ENCODE data around the gene KRT37. TPM values are rescaled to one million over a fixed set of nuclear protein-coding genes. Genes with fewer than 3 reads are reported as not detected.

Gene KRT37
- total and polyA plus RNA-seq, 10 donors: not detected

GRCh38 chr17:41439375-41439774, 15.0 kb upstream of the KRT37 start:
- intact Hi-C loops (cut with DNase I; ENCODE audit: low total_unique reads): no loop called here
- DNase-seq: no peak
- WGBS, 5 donors: 42 to 68% (median 63%) methylated on average over 4 to 5 of the region's 5 CpGs
- Histone ChIP-seq H3K27me3 (replicated peaks in 1 of 7) (peaks cover 0 to 19% (median 0%) of the 10 kb centered on the region in 7 donors), H3K4me3 (no peak overlapping the region), H3K27ac (no peak overlapping the region), H3K36me3 (no peaks in the 10 kb centered on the region), H3K4me1 (no peaks in the 10 kb centered on the region), H3K9me3 (no peaks in the 10 kb centered on the region)
- TF ChIP-seq POLR2AphosphoS5 (IDR thresholded peaks at IDR 0.05) (no peak), CTCF (IDR thresholded peaks at IDR 0.05 in 8 of 11, conservative IDR thresholded peaks at IDR 0.05 in 3 of 11) (no peak), POLR2A (IDR thresholded peaks at IDR 0.05) (no peak)

- no peaks in the 10 kb centered on the region for H3K36me3 ChIP-seq
- H3K4me1 ChIP-seq: peaks cover 0 to 4% (median 0%) of the 10 kb centered on the region in 6 donors
- H3K9me3 ChIP-seq: no peaks in the 10 kb centered on the region
- WGBS, 5 donors: 83 to 92% (median 87%) methylated on average over 9 of the region's 9 CpGs
- TF ChIP-seq CTCF (IDR thresholded peaks at IDR 0.05 in 8 of 11, conservative IDR thresholded peaks at IDR 0.05 in 3 of 11): no peak
- no peak for TF ChIP-seq POLR2A (IDR thresholded peaks at IDR 0.05)
- no peak for TF ChIP-seq POLR2AphosphoS5 (IDR thresholded peaks at IDR 0.05)
- no peak overlapping the region for H3K4me3 ChIP-seq
- H3K27me3 ChIP-seq (replicated peaks in 1 of 7): peaks cover 0 to 13% (median 0%) of the 10 kb centered on the region in 7 donors
- intact Hi-C loops (cut with DNase I; ENCODE audit: low total_unique reads): no loop called here
- DNase-seq: no peak
- H3K27ac ChIP-seq: no peak overlapping the region
Measured at GRCh38 chr17:41437769-41438168, 13.4 kb upstream of the KRT37 start.

- 69 to 83% (median 73%) methylated on average over 7 of the region's 7 CpGs for WGBS, 5 donors
- intact Hi-C loops (cut with DNase I; ENCODE audit: low total_unique reads): no loop called here
- Histone ChIP-seq H3K27me3 (replicated peaks in 1 of 7) (peaks cover 0 to 9% (median 0%) of the 10 kb centered on the region in 7 donors), H3K9me3 (no peaks in the 10 kb centered on the region), H3K4me1 (peaks cover 0 to 4% (median 0%) of the 10 kb centered on the region in 6 donors), H3K4me3 (no peak overlapping the region), H3K27ac (no peak overlapping the region), H3K36me3 (no peaks in the 10 kb centered on the region)
- no peak for DNase-seq
- TF ChIP-seq POLR2AphosphoS5 (IDR thresholded peaks at IDR 0.05) (no peak), POLR2A (IDR thresholded peaks at IDR 0.05) (no peak), CTCF (IDR thresholded peaks at IDR 0.05 in 8 of 11, conservative IDR thresholded peaks at IDR 0.05 in 3 of 11) (no peak)
Measured at GRCh38 chr17:41437254-41437653, 12.9 kb upstream of the KRT37 start.

GRCh38 chr17:41434415-41434814, 10.0 kb upstream of the KRT37 start:
- intact Hi-C loops (cut with DNase I; ENCODE audit: low total_unique reads): no loop called here
- peaks cover 0 to 16% (median 0%) of the 10 kb centered on the region in 7 donors for H3K27me3 ChIP-seq (replicated peaks in 1 of 7)
- H3K4me3 ChIP-seq: no peak overlapping the region
- TF ChIP-seq CTCF (IDR thresholded peaks at IDR 0.05 in 8 of 11, conservative IDR thresholded peaks at IDR 0.05 in 3 of 11) (no peak), POLR2A (IDR thresholded peaks at IDR 0.05) (no peak), POLR2AphosphoS5 (IDR thresholded peaks at IDR 0.05) (no peak)
- no peaks in the 10 kb centered on the region for H3K36me3 ChIP-seq
- WGBS, 5 donors: 59 to 75% (median 68%) methylated on average over 5 of the region's 5 CpGs
- no peaks in the 10 kb centered on the region for H3K9me3 ChIP-seq
- no peak for DNase-seq
- H3K27ac ChIP-seq: no peak overlapping the region
- peaks cover 0 to 4% (median 0%) of the 10 kb centered on the region in 6 donors for H3K4me1 ChIP-seq

All from spleen (tissue), 11 donors.